Large intestine (tissue), 12 donors: ENCODE results near the gene SMIM21. TPM values are rescaled to one million over a fixed set of nuclear protein-coding genes. Genes with fewer than 3 reads are reported as not detected.

ENCODE experiments used
- DNase-seq, 2 donors: peaks; one replicate each; pipeline versions ENCODE4 v3.0.0 to v3.0.0-alpha.2; 2013
- H3K27ac ChIP-seq: one replicate; pipeline ENCODE4 v1.5.1; 2013; ENCODE audit warnings: low read length
- H3K27me3 ChIP-seq: 2 replicates; pipeline ENCODE4 v1.6.1; 2013; ENCODE audit warnings: low read length; ENCODE audit not compliant: control insufficient read depth, insufficient read depth
- H3K36me3 ChIP-seq: 2 replicates; pipeline ENCODE4 v1.6.1; 2013; ENCODE audit warnings: low read length; ENCODE audit not compliant: control insufficient read depth, insufficient read depth
- H3K4me1 ChIP-seq: one replicate; pipeline ENCODE4 v1.6.1; 2013; ENCODE audit warnings: low read length; ENCODE audit not compliant: control insufficient read depth, insufficient read depth
- H3K4me3 ChIP-seq: one replicate; pipeline ENCODE4 v1.5.1; 2013; ENCODE audit warnings: low read length
- H3K9me3 ChIP-seq: one replicate; pipeline ENCODE4 v1.6.1; 2013; ENCODE audit warnings: mild to moderate bottlenecking, low read depth, low read length, moderate library complexity; ENCODE audit not compliant: control insufficient read depth
- WGBS: methylation state at CpG from one replicate; pipeline ENCODE4 v1.1.5; 2013; ENCODE audit warnings: low lambda C conversion rate; ENCODE audit not compliant: insufficient coverage; 5-methylcytosine and 5-hydroxymethylcytosine counted together
- long read RNA-seq, 11 donors: transcript quantifications; one replicate each; lab custom pipeline, GENCODE V29; 2026
- polyA plus RNA-seq: library from polyadenylated mRNA; unstranded; fragments of 120-200 nt; gene quantifications from one replicate; pipeline ENCODE4 v1.2.1, GENCODE V29; 2013

SMIM21 gene
- not detected for polyA plus RNA-seq
- long read RNA-seq, donor 1: 0 reads
- long read RNA-seq, donor 2: 0 reads
- long read RNA-seq, donor 3: 0 reads
- long read RNA-seq, donor 4: 0 reads
- long read RNA-seq, donor 5: 0 reads
- long read RNA-seq, donor 6: 0 reads
- long read RNA-seq, donor 7: 0 reads
- long read RNA-seq, donor 8: 0 reads
- long read RNA-seq, donor 9: 0 reads
- long read RNA-seq, donor 10: 0 reads
- long read RNA-seq, donor 11: 0 reads

DNA sequence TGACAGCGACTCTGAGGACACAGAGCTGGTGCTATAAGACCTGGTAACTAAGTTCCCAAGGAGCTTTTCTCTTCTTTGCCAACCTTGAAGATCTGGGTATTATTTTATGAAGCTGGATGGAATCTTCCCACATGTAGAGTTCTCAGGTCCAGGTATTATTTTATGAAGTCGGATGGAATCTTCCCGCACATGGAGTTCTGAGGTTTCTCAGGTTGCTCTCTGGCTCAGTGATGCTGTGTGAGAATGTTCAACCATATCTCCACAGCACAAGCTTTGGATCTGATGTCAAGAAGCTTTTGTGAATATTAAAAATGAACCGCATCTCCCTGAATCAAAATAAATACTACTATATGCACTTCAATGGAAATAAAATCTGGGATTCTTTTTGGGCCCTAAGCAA lies at the start of gene SMIM21:
Gene SMIM21 (minus strand): TSS at position 101 of the 400 bp plus-strand sequence. CDS start 140 bp downstream, outside the sequence.
- no peaks in the 10 kb centered on the region for H3K27me3 ChIP-seq
- H3K9me3 ChIP-seq: no peaks in the 10 kb centered on the region
- DNase-seq: no peak
- H3K36me3 ChIP-seq: no peaks in the 10 kb centered on the region
- no peak within 1 kb of the TSS for H3K27ac ChIP-seq
- H3K4me3 ChIP-seq: no peak within 1 kb of the TSS
- H3K4me1 ChIP-seq: no peaks in the 10 kb centered on the region
- 100% methylated on average over 1 of the region's 4 CpGs for WGBS

DNA sequence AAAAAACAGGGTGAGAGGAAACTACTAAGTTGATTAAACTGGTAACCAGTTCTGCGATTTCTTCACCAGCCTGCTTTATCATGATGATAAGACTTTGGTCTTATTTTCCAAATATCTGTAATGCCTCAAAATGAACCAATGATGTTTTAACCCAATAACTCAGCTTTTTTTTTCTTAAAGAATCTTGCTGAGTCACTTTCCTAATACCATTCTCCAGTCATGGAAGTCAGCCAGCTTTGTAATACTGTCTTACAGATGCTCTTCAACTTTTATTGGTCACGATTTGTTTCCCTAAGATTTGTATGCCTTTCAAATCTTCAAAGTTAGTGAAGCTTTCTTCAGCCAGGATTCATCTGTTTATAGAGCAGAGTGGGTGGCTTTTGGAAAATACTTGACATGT lies 47.7 kb upstream of the SMIM21 start:
- Histone ChIP-seq H3K4me3 (no peak overlapping the region), H3K9me3 (no peaks in the 10 kb centered on the region), H3K27me3 (no peaks in the 10 kb centered on the region), H3K4me1 (no peaks in the 10 kb centered on the region), H3K27ac (no peak overlapping the region), H3K36me3 (no peaks in the 10 kb centered on the region)
- WGBS: 82% methylated on average over 2 of the region's 2 CpGs
- no peak for DNase-seq

DNA sequence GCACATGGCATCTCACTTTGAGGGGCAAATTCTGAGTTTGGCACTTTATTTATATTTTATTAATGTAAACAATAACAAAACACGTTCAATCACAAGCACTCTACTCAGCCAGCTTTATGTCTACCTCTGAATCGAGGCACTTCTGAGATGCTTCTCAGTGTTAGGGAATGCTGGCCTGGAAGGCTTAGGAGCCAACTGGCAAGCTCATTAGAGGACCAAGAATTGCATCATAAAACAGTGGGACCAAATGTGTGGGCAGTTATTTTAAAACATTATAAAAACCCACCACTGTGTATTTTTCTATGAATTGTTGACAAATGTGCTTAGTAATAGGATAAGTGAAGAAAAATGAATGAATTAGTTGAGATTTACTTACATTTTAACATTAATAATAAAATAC lies 46.8 kb upstream of the SMIM21 start:
- Histone ChIP-seq H3K27ac (no peak overlapping the region), H3K36me3 (no peaks in the 10 kb centered on the region)
- 67% methylated on average over 1 of the region's 2 CpGs for WGBS

DNA sequence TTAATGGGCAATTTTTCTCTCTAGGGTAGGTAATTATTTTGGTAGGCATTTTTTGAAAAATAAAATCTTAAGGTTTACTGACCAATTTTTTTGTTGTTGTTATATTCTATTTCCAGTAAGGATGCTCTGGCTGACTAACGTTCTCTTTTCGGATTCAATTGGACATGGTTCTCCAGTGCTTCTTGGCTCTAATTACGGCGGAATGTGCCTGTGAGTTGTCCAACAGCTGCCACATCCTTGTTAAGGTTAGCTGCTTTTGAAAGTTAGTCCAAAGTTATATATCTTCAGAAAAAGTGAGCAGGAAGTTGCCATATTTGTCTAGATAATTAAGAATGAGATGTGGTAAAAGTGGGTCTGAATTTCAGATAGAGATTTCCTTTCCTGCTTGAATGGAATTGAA lies 45.8 kb upstream of the SMIM21 start:
- Histone ChIP-seq H3K4me3 (no peak overlapping the region), H3K27ac (no peak overlapping the region), H3K4me1 (no peaks in the 10 kb centered on the region), H3K27me3 (no peaks in the 10 kb centered on the region), H3K36me3 (no peaks in the 10 kb centered on the region), H3K9me3 (no peaks in the 10 kb centered on the region)
- no CpG with 5 or more reads among the region's 4 CpGs for WGBS
- no peak for DNase-seq

More for the DNA sequence above, 46.8 kb upstream of the SMIM21 start:
- Histone ChIP-seq H3K4me1 (no peaks in the 10 kb centered on the region), H3K9me3 (no peaks in the 10 kb centered on the region), H3K27me3 (no peaks in the 10 kb centered on the region), H3K4me3 (no peak overlapping the region)
- DNase-seq: no peak

DNA sequence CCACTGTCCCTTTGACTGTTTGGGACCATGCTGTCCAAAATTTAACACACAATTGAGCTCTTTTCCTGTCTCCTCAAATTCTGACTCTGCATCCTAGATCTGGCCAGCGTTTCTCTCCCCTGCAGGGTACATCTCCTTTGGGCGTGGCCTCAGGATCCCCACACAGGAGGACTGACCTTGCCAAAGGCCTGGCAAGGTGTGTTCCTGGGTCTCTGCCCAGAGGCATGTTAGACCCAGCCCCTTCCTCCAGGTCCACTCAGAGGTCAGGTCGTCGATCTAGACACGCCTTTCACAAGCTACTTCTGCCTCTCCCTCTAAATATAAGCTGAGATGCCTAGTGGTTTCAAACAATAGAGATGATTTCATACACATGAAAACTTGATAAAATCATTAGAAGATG lies 45.4 kb upstream of the SMIM21 start:
- no peaks in the 10 kb centered on the region for H3K27me3 ChIP-seq
- H3K27ac ChIP-seq: no peak overlapping the region
- DNase-seq: no peak
- H3K4me3 ChIP-seq: no peak overlapping the region
- H3K36me3 ChIP-seq: no peaks in the 10 kb centered on the region
- H3K9me3 ChIP-seq: no peaks in the 10 kb centered on the region
- WGBS: no CpG with 5 or more reads among the region's 5 CpGs
- no peaks in the 10 kb centered on the region for H3K4me1 ChIP-seq

DNA sequence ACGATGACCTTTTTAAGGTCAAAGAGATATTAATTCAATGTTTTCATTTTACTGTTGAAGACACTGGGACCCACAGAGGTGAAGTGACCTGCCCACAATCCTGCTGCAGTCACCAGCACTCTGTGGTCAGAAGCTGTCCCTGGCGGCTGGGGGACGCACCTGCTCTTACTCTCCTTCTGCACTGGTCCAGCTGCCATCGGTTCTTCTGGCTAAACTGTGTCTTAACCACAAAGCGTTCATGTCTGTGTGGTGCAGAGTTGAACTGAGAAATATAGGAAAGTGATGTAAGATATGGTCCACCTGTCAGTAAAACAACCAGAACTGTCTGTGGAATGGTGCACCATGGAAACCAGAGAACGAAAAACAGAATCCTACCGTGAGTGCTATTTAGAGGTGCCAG lies 44.9 kb upstream of the SMIM21 start:
- H3K27me3 ChIP-seq: no peaks in the 10 kb centered on the region
- H3K4me1 ChIP-seq: no peaks in the 10 kb centered on the region
- no peak overlapping the region for H3K27ac ChIP-seq
- no CpG with 5 or more reads among the region's 7 CpGs for WGBS
- DNase-seq: no peak
- H3K9me3 ChIP-seq: no peaks in the 10 kb centered on the region
- no peak overlapping the region for H3K4me3 ChIP-seq
- no peaks in the 10 kb centered on the region for H3K36me3 ChIP-seq

DNA sequence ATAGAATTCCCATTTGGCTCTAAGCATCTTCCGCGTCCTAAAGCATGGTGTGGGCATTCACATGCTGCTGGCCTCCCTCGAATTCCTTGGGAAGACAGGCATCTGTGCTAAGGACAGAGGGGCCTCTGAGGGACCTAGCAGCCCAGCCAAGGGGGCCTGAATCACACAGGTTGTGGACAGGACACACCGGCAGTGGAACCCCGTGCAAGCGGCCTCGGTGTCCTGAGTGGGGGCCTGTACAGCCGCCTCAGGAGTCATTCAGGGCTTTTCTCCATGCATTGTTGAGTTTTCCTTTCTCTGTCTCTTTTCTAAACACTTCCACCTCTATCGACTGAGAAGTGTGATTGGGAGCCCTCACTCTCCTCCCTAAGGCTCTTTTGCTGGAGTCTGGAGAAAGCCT lies 44.3 kb upstream of the SMIM21 start:
- H3K9me3 ChIP-seq: no peaks in the 10 kb centered on the region
- no CpG with 5 or more reads among the region's 9 CpGs for WGBS
- no peaks in the 10 kb centered on the region for H3K27me3 ChIP-seq
- no peak overlapping the region for H3K4me3 ChIP-seq
- no peaks in the 10 kb centered on the region for H3K4me1 ChIP-seq
- H3K36me3 ChIP-seq: no peaks in the 10 kb centered on the region
- H3K27ac ChIP-seq: no peak overlapping the region
- no peak for DNase-seq

DNA sequence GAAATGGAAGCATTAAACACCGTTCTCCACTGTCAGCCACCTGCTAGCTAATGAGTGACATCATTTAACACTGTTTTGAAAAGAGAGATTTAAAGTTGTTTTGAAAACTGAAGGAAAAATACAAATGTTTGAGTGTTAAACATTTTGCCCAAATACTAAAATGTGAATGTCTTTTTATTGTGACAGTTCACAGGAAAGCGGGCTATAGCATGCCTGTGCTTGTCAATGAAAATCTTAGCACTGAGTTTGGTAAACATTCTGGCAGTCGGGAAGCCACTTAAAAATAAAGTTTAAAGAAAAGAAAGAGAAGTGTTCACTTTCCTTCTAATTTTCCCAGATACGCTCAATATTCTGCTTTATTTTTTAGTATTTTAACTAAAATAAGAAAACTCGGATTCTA lies 40.3 kb upstream of the SMIM21 start:
- no peak overlapping the region for H3K4me3 ChIP-seq
- no peaks in the 10 kb centered on the region for H3K27me3 ChIP-seq
- no peaks in the 10 kb centered on the region for H3K4me1 ChIP-seq
- no peaks in the 10 kb centered on the region for H3K9me3 ChIP-seq
- no peak for DNase-seq
- WGBS: 100% methylated on average over 3 of the region's 5 CpGs
- no peaks in the 10 kb centered on the region for H3K36me3 ChIP-seq
- no peak overlapping the region for H3K27ac ChIP-seq

DNA sequence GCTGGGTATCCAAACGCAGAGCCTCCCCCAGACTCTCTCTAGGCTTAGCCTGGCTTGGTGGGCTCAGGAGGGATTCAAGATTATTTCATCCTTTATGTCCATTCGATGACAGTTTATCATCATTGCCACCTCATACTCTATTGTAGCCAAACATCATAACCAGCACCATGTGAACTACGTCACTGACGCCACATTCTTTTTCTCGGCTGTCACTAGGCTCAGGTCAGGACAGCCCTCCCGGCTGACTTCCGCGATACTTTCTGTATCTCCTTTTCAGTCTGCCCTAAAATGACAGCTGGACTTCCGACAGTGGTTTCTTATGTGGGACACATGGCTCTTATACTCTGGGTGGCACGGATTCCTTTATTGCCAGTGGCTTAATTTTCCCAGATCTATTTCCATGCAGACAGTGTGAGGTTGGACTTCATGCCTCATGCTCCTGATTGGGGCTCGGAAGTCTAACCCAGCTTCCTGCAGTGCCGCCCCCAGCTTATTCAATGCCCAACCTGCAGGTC lies 39.8 kb upstream of the SMIM21 start:
- Histone ChIP-seq H3K27ac (no peak overlapping the region), H3K9me3 (no peaks in the 10 kb centered on the region), H3K36me3 (no peaks in the 10 kb centered on the region), H3K4me1 (no peaks in the 10 kb centered on the region), H3K27me3 (no peaks in the 10 kb centered on the region), H3K4me3 (no peak overlapping the region)
- no peak for DNase-seq
- no CpG with 5 or more reads among the region's 12 CpGs for WGBS

DNA sequence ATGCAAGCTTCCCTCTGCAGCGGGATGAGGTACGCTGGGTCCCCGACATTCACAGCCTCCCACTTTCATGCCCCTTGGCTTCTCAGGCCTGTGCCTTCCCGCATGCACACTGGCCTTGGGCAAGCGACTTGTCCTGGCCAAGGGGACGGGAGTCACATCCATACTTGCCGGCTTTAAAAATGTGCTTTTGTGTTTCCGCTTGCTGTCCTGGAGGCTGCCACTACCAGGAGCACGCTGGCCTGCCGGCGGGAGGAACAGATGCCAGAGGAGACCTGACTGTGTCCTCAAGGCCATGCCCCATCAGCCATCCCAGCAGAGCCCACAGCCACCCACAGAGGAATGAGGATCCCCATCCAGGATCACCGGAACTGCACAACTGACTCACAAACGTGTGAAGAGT lies 36.9 kb upstream of the SMIM21 start:
- no peak for DNase-seq
- no peaks in the 10 kb centered on the region for H3K27me3 ChIP-seq
- H3K4me3 ChIP-seq: no peak overlapping the region
- H3K27ac ChIP-seq: no peak overlapping the region
- no peaks in the 10 kb centered on the region for H3K4me1 ChIP-seq
- H3K9me3 ChIP-seq: no peaks in the 10 kb centered on the region
- no peaks in the 10 kb centered on the region for H3K36me3 ChIP-seq
- no CpG with 5 or more reads among the region's 13 CpGs for WGBS

DNA sequence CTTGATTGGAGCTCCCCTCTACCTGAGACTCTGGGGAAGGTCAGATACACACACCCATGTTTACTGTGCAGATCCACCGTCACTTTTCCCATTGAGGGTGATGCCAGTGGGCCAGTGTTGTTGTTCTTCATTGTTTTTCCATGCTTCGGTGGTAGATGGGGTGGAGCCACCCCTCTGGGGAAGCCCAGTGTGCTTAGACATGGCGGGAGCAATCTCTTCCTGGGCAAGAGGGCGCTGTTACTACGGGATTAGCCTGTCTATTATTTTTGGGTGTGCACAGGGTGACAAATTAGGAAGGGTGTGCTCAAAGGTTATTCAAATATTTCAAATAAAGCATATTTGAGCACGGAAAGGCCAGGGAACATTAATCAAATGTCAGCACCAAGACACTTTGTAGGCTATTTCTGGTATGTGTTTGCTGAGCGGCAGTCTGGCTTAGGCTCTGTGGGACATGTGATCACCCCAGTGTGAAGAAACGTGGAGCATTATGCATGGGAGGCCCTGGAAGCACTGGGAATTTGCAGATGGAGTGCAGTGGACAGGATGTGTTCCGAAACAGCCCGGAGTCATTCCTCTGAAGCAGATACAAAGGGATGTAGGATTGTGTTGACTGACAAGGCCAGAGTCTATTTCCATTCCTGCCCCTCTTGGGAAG lies 34.8 kb upstream of the SMIM21 start:
- Histone ChIP-seq H3K9me3 (peaks cover 3% of the 10 kb centered on the region), H3K4me3 (no peak overlapping the region), H3K36me3 (no peaks in the 10 kb centered on the region), H3K27ac (no peak overlapping the region), H3K4me1 (no peaks in the 10 kb centered on the region), H3K27me3 (no peaks in the 10 kb centered on the region)
- WGBS: 0% methylated on average over 1 of the region's 10 CpGs
- no peak for DNase-seq
